Tibial nerve (tissue), 4 donors: ENCODE measurements around the gene INTS11. TPM values are rescaled to one million over a fixed set of nuclear protein-coding genes. Genes with fewer than 3 reads are reported as not detected.

Experiments
- DNase-seq, 2 donors: peaks; one replicate each; pipeline ENCODE4 v3.0.0-alpha.2; 2019; ENCODE audit warnings: low spot score in 2 of 2
- H3K27ac ChIP-seq, 4 donors: fragments of 200-600 bp; sonication (generic) in 3 of 4; one replicate each; pipeline ENCODE4 v1.5.1; 2017 to 2019; ENCODE audit warnings: mild to moderate bottlenecking in 1 of 4
- H3K27me3 ChIP-seq, 2 donors: fragments of 200-600 bp; sonication (generic) in 1 of 2; one replicate each; pipeline versions ENCODE4 v1.5.1 to v1.6.0; 2017 to 2019
- H3K36me3 ChIP-seq, 3 donors: fragments of 200-600 bp; sonication (generic); one replicate each; pipeline ENCODE4 v1.5.1; 2018 to 2019
- H3K4me1 ChIP-seq, 4 donors: fragments of 200-600 bp; sonication (generic) in 3 of 4; one replicate each; pipeline ENCODE4 v1.5.1; 2017 to 2019
- H3K4me3 ChIP-seq, 4 donors: fragments of 200-600 bp; sonication (generic) in 3 of 4; one replicate each; pipeline ENCODE4 v1.5.1; 2017 to 2019; ENCODE audit warnings: mild to moderate bottlenecking in 1 of 4, moderate library complexity in 1 of 4
- H3K9me3 ChIP-seq, 4 donors: fragments of 200-600 bp; sonication (generic) in 3 of 4; one replicate each; pipeline ENCODE4 v1.5.1; 2017 to 2019
- EP300 ChIP-seq, 2 donors: sonication (generic); formaldehyde crosslinking; IDR thresholded peaks; one replicate each; pipeline ENCODE4 v1.6.1; 2017; ENCODE audit warnings: antibody characterized with exemption in 2 of 2, mild to moderate bottlenecking in 1 of 2
- POLR2A ChIP-seq, 2 donors: fragments of 450-650 bp; IDR thresholded peaks; one replicate each; pipeline ENCODE4 v1.6.1; 2017; ENCODE audit warnings: antibody characterized with exemption in 2 of 2, mild to moderate bottlenecking in 2 of 2, moderate library complexity in 2 of 2
- WGBS, 2 donors: methylation state at CpG; one replicate each; pipeline ENCODE4 v1.1.5; 2018; 5-methylcytosine and 5-hydroxymethylcytosine counted together
- total RNA-seq, 4 donors: library from RNA; depleted of rRNA; stranded (reverse); fragments of >200 nt; gene quantifications; one replicate each; pipeline ENCODE4 v1.1.0, GENCODE V29; 2016
- TF ChIP-seq, protein P1 (sequence below), 5 experiments: fragments of 200-600 bp in 3 of 5; fragments of 450-650 bp in 2 of 5; sonication (generic) in 3 of 5; IDR thresholded peaks; one replicate each; pipeline ENCODE4 v1.5.1; 2016 to 2019; ENCODE audit warnings: antibody characterized with exemption in 5 of 5, mild to moderate bottlenecking in 3 of 5, moderate library complexity in 2 of 5

INTS11 gene
- total RNA-seq, 4 donors from 2014 or later: 118 to 241 (median 157) TPM

DNA sequence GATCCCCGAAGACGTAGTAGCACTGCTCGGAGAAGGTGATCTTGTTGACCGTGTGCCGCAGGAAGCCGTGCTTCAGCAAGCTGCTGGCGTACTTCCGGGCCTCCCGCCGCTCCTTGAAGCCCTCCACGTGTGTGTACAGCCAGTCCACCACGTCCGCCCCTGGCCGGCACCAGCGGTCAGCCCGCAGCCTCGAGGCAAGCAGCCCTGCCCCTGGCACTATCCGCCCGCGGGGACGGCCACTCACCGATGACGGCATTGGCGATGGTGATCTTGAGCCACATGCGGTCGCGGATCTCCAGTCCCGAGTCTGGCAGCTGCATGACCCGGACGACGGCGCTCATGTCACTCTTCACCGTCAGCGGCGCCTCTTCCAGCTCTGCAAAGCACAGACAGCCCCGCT lies 13.8 kb upstream of the INTS11 start:
- Histone ChIP-seq H3K36me3 (peaks cover 0 to 81% (median 15%) of the 10 kb centered on the region in 3 donors), H3K27ac (no peak overlapping the region), H3K9me3 (no peaks in the 10 kb centered on the region), H3K4me1 (peaks cover 0 to 19% (median 2%) of the 10 kb centered on the region in 4 donors), H3K27me3 (no peaks in the 10 kb centered on the region), H3K4me3 (no peak overlapping the region)
- DNase-seq: no peak
- whole genome bisulfite sequencing, 2 donors: 94% methylated on average over 32 to 36 of the region's 36 CpGs
- TF ChIP-seq POLR2A (IDR thresholded peaks at IDR 0.05): no peak
- no peak for TF ChIP-seq EP300 (IDR thresholded peaks at IDR 0.05)
- TF ChIP-seq, protein P1, sequence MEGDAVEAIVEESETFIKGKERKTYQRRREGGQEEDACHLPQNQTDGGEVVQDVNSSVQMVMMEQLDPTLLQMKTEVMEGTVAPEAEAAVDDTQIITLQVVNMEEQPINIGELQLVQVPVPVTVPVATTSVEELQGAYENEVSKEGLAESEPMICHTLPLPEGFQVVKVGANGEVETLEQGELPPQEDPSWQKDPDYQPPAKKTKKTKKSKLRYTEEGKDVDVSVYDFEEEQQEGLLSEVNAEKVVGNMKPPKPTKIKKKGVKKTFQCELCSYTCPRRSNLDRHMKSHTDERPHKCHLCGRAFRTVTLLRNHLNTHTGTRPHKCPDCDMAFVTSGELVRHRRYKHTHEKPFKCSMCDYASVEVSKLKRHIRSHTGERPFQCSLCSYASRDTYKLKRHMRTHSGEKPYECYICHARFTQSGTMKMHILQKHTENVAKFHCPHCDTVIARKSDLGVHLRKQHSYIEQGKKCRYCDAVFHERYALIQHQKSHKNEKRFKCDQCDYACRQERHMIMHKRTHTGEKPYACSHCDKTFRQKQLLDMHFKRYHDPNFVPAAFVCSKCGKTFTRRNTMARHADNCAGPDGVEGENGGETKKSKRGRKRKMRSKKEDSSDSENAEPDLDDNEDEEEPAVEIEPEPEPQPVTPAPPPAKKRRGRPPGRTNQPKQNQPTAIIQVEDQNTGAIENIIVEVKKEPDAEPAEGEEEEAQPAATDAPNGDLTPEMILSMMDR (IDR thresholded peaks at IDR 0.05): no peak

DNA sequence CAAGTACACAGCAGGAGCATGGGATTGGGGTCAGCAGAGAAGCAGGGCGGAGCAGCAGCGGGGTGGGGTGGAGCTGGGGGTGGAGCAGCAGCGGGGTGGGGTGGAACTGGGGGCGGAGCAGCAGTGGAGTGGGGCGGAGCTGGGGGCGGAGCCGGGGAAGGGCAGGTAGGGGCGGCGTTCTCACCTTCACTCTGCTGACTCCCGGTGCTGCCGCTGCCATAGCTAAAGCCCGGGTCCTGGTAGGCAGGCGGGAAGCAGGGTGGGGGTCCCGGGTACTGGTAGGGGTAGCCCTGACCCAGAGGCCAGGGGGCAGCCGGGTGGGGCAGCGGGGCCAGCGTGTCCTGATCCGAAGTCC lies 13.3 kb upstream of the INTS11 start:
- H3K4me1 ChIP-seq: peaks cover 0 to 19% (median 3%) of the 10 kb centered on the region in 4 donors
- WGBS, 2 donors: 83 to 85% methylated on average over 17 to 18 of the region's 18 CpGs
- DNase-seq: no peak
- H3K9me3 ChIP-seq: no peaks in the 10 kb centered on the region
- peaks cover 0 to 83% (median 15%) of the 10 kb centered on the region in 3 donors for H3K36me3 ChIP-seq
- TF ChIP-seq, protein P1 (IDR thresholded peaks at IDR 0.05): no peak
- TF ChIP-seq POLR2A (IDR thresholded peaks at IDR 0.05): no peak
- no peak for TF ChIP-seq EP300 (IDR thresholded peaks at IDR 0.05)
- no peak overlapping the region for H3K27ac ChIP-seq
- H3K4me3 ChIP-seq: no peak overlapping the region
- no peaks in the 10 kb centered on the region for H3K27me3 ChIP-seq

DNA sequence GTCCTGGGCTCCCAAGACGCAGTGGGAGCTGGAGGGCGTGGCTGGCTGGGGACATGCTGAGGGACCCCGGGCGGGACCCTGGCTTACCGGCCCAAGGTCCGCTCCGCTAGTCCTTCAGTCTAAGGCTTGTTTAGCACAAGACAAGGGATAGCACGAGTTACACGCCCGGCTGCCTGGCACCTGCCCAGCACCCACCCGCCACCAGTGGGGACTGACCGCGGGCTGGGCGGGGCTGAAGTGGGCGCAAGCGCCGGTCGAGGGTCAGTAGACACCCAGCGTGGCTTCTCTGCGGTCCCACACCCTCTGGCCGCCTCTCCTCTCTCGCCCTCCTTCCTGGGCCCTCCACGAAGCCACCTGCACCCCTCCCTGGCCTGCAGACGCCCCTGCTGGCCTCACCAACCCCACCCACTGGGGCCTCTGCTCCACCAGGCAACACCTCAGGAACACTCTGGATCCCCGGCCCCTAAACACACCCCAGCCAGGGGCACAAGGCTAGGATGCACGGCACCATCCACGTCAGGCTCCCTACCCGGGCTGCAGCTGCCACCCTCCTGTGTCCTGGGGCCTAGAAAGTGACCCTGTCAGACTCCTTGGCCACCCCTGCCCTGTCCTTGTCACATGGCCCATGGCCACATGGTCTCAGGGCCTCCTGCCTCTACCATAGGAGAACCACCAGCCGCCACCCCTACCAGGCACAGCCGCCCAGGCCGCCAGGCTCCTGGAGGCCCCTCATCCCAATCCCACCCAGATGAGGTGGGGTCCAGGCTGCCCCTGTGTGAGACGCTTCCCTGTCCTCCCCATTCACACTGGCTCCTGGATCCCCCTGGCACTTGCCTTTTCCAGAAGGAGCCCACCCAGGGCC lies 12.7 kb upstream of the INTS11 start:
- TF ChIP-seq EP300 (IDR thresholded peaks at IDR 0.05): no peak
- no peak for TF ChIP-seq POLR2A (IDR thresholded peaks at IDR 0.05)
- TF ChIP-seq, protein P1 (IDR thresholded peaks at IDR 0.05): no peak
- H3K36me3 ChIP-seq: peaks cover 0 to 82% (median 15%) of the 10 kb centered on the region in 3 donors
- no peak overlapping the region for H3K27ac ChIP-seq
- H3K4me1 ChIP-seq: peaks cover 0 to 19% (median 3%) of the 10 kb centered on the region in 4 donors
- H3K27me3 ChIP-seq: no peaks in the 10 kb centered on the region
- 92% methylated on average over 28 to 32 of the region's 32 CpGs for WGBS, 2 donors
- no peak for DNase-seq
- H3K9me3 ChIP-seq: no peaks in the 10 kb centered on the region
- H3K4me3 ChIP-seq: no peak overlapping the region

DNA sequence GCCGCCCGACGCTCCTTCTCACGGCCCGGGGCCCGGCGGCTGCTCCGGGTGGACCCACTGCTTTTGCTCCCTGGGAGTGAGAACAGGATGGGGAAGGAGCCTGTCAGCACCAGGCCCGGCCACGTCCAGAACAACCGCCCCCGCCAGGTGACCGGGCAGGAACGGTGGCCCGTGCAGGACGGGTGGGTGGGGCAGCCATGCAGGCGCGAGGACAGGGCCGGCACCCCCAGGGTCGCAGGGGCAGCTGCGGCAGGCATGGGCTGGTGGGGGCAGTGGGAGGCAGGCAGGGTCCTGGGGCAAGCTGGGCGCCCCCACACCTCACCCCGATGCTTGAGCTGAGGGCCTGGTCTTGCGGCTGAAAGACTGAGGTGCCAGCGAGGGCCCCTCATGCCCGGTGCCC lies 12.0 kb upstream of the INTS11 start:
- 90 to 97% methylated on average over 13 to 22 of the region's 26 CpGs for WGBS, 2 donors
- no peak for TF ChIP-seq POLR2A (IDR thresholded peaks at IDR 0.05)
- Histone ChIP-seq H3K36me3 (peaks cover 0 to 74% (median 15%) of the 10 kb centered on the region in 3 donors), H3K4me1 (peaks cover 0 to 26% (median 7%) of the 10 kb centered on the region in 4 donors), H3K4me3 (no peak overlapping the region), H3K27me3 (no peaks in the 10 kb centered on the region), H3K27ac (no peak overlapping the region), H3K9me3 (no peaks in the 10 kb centered on the region)
- no peak for DNase-seq

DNA sequence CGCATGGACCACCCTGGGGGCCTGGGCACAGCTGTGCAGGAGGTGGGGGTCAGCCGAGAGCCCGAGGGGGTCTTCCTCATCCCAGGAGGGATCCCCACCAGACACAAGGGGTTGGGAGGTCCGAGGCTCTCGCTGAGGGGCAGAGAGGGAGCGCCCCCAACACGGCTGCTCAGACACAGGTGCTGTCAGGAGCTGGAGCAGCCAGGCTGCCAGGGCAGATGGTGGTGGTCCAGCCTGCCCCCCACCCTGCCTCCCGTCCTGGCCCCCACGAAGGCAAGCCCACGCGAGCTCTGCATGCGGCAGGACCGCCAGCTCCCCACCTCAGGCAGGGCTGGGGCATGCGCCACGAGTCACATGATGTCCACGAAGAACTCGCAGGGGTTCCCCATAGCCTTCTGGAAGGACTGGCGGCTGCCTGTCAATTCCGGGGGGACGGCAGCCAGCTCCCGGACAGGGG lies 11.4 kb upstream of the INTS11 start:
- H3K36me3 ChIP-seq: peaks cover 0 to 68% (median 15%) of the 10 kb centered on the region in 3 donors
- TF ChIP-seq EP300 (IDR thresholded peaks at IDR 0.05) (no peak), POLR2A (IDR thresholded peaks at IDR 0.05) (no peak)
- TF ChIP-seq, protein P1 (IDR thresholded peaks at IDR 0.05): no peak
- H3K4me3 ChIP-seq: no peak overlapping the region
- H3K9me3 ChIP-seq: no peaks in the 10 kb centered on the region
- H3K4me1 ChIP-seq: peaks cover 0 to 33% (median 14%) of the 10 kb centered on the region in 4 donors
- no peak for DNase-seq
- no peak overlapping the region for H3K27ac ChIP-seq
- no peaks in the 10 kb centered on the region for H3K27me3 ChIP-seq
- 60 to 71% methylated on average over 1 to 3 of the region's 21 CpGs for WGBS, 2 donors
